MM.1S (cell line): ENCODE data around the gene PIGT.

Source experiments
- EZH2 ChIP-seq: fragments of 300-600 bp; sonication (generic); optimal IDR thresholded peaks from 2 replicates; pipeline ENCODE3; 2017; ENCODE audit warnings: low read depth, mild to moderate bottlenecking, antibody characterized with exemption, low read length, mixed read lengths
- EZH2phosphoT487 ChIP-seq: fragments of 300-600 bp; sonication (generic); IDR thresholded peaks from 2 replicates; pipeline ENCODE4 v1.6.1; 2018; ENCODE audit warnings: antibody characterized with exemption, low read length
- TF ChIP-seq, protein P1 (sequence below): fragments of 300-600 bp; sonication (generic); IDR thresholded peaks from 2 replicates; pipeline ENCODE4 v1.5.1; 2016; ENCODE audit warnings: antibody characterized with exemption, low read length, mixed read lengths

DNA sequence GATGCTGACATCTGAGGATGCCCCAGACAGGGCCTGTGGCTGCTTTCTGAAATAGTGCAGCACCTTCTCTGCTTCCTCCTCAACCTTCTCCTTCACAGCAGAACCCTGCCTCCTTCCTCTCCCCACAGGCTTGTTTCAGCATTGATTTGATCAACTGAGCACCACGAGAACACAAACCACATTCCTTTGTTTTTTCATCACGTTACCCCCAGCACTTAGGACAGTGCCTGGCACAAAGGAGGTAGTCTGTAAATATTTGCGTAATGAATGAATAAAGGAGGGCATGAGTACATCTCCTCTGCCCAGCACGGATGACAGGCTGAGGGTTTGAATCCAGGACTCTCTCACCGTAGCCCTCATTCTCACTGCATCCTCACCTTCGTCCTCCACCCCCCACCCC lies 32.3 kb downstream of the PIGT start:
- TF ChIP-seq, protein P1, sequence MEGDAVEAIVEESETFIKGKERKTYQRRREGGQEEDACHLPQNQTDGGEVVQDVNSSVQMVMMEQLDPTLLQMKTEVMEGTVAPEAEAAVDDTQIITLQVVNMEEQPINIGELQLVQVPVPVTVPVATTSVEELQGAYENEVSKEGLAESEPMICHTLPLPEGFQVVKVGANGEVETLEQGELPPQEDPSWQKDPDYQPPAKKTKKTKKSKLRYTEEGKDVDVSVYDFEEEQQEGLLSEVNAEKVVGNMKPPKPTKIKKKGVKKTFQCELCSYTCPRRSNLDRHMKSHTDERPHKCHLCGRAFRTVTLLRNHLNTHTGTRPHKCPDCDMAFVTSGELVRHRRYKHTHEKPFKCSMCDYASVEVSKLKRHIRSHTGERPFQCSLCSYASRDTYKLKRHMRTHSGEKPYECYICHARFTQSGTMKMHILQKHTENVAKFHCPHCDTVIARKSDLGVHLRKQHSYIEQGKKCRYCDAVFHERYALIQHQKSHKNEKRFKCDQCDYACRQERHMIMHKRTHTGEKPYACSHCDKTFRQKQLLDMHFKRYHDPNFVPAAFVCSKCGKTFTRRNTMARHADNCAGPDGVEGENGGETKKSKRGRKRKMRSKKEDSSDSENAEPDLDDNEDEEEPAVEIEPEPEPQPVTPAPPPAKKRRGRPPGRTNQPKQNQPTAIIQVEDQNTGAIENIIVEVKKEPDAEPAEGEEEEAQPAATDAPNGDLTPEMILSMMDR = no peak
- TF ChIP-seq EZH2 (no peak), EZH2phosphoT487 (no peak)
